NCI-H2196 treated with DMSO at 0.1 percent for 48 hours (cell line): ENCODE measurements around the gene CD14.
"Not testable (repeated sequence)": the region's sequence is repeated elsewhere in the genome, so short reads cannot be mapped to it uniquely, and the experiment has no call there.

Source experiments
- DNase-seq: peaks from one replicate; lab custom pipeline; 2025; ENCODE audit not compliant: unreplicated experiment; lab: John Stamatoyannopoulos, UW

Gene CD14

GRCh38 chr5:140635291-140636257, 2.6 kb upstream of the CD14 start:
- DNase-seq = no peak

- DNase-seq = no peak
Observed at GRCh38 chr5:140634103-140634502, 1.1 kb upstream of the CD14 start.

- DNase-seq = no peak
Observed at GRCh38 chr5:140633501-140633900, 526 bp upstream of the CD14 start.

- no peak for DNase-seq
Observed at GRCh38 chr5:140632366-140633020, 482 bp downstream of the CD14 start.

GRCh38 chr5:140631831-140632365, 1.1 kb downstream of the CD14 start:
- no peak for DNase-seq

GRCh38 chr5:140631036-140631417, 1.9 kb downstream of the CD14 start:
- no peak for DNase-seq

- no peak for DNase-seq
Observed at GRCh38 chr5:140630292-140631035, 2.5 kb downstream of the CD14 start.

- no peak for DNase-seq
Observed at GRCh38 chr5:140628711-140629110, 4.3 kb downstream of the CD14 start.

GRCh38 chr5:140627972-140628371, 5.0 kb downstream of the CD14 start:
- DNase-seq = no peak

GRCh38 chr5:140624886-140625285, 8.1 kb downstream of the CD14 start:
- DNase-seq = not testable (repeated sequence)

GRCh38 chr5:140623061-140623460, 9.9 kb downstream of the CD14 start:
- DNase-seq = not testable (repeated sequence)

GRCh38 chr5:140622301-140622700, 10.7 kb downstream of the CD14 start:
- no peak for DNase-seq

GRCh38 chr5:140611020-140611521, 21.9 kb downstream of the CD14 start:
- DNase-seq = no peak

- DNase-seq = no peak
Observed at GRCh38 chr5:140609126-140609525, 23.8 kb downstream of the CD14 start.

GRCh38 chr5:140608722-140609121, 24.3 kb downstream of the CD14 start:
- DNase-seq = no peak

- no peak for DNase-seq
Observed at GRCh38 chr5:140607031-140607430, 25.9 kb downstream of the CD14 start.

GRCh38 chr5:140605879-140606278, 27.1 kb downstream of the CD14 start:
- DNase-seq = no peak

- no peak for DNase-seq
Observed at GRCh38 chr5:140603734-140604133, 29.2 kb downstream of the CD14 start.

- DNase-seq = not testable (repeated sequence)
Observed at GRCh38 chr5:140603446-140603698, 29.6 kb downstream of the CD14 start.

GRCh38 chr5:140602147-140602546, 30.8 kb downstream of the CD14 start:
- no peak for DNase-seq

GRCh38 chr5:140600096-140600495, 32.9 kb downstream of the CD14 start:
- DNase-seq = no peak
